Mammary epithelial cell (primary cell): ENCODE results near the gene KSR1.

Source experiments
- CTCF ChIP-seq, 2 donors: IDR thresholded peaks in 1 of 2; conservative IDR thresholded peaks in 1 of 2; 2 replicates each; pipeline ENCODE4 v1.5.1; 2011 to 2012; ENCODE audit warnings: inconsistent platforms in 2 of 2, low read length in 2 of 2, mild to moderate bottlenecking in 2 of 2, control low read depth in 1 of 2, low read depth in 1 of 2; ENCODE audit not compliant: insufficient read depth in 1 of 2; ENCODE audit errors: extremely low read depth in 1 of 2
- EZH2 ChIP-seq: IDR thresholded peaks from 2 replicates; pipeline ENCODE4 v1.6.1; 2012; ENCODE audit warnings: low read length, inconsistent platforms, borderline replicate concordance

GRCh38 chr17:27429666-27430382 lies 26.4 kb upstream of the KSR1 start:
- TF ChIP-seq CTCF (conservative IDR thresholded peaks at IDR 0.05 in 1 of 2, IDR thresholded peaks at IDR 0.05 in 1 of 2; ENCODE audit: extremely low read depth in 1 of 2, insufficient read depth in 1 of 2, low read depth in 1 of 2, low read length in 2 of 2) (no peak), EZH2 (no peak)
